OCI-LY7 (cell line): ENCODE data around the gene GNG5.

ENCODE experiments used
- CTCF ChIP-seq: fragments of 200-600 bp; sonication (generic); conservative IDR thresholded peaks from 2 replicates; pipeline ENCODE4 v1.5.1; 2014; ENCODE audit warnings: mild to moderate bottlenecking, antibody characterized with exemption, low read length, moderate library complexity, mixed read lengths
- EZH2phosphoT487 ChIP-seq: fragments of 200-600 bp; sonication (generic); IDR thresholded peaks from 2 replicates; pipeline ENCODE4 v1.6.1; 2018; ENCODE audit warnings: low read depth, borderline replicate concordance, mild to moderate bottlenecking, mixed run types, antibody characterized with exemption, low read length, moderate library complexity, mixed read lengths

DNA sequence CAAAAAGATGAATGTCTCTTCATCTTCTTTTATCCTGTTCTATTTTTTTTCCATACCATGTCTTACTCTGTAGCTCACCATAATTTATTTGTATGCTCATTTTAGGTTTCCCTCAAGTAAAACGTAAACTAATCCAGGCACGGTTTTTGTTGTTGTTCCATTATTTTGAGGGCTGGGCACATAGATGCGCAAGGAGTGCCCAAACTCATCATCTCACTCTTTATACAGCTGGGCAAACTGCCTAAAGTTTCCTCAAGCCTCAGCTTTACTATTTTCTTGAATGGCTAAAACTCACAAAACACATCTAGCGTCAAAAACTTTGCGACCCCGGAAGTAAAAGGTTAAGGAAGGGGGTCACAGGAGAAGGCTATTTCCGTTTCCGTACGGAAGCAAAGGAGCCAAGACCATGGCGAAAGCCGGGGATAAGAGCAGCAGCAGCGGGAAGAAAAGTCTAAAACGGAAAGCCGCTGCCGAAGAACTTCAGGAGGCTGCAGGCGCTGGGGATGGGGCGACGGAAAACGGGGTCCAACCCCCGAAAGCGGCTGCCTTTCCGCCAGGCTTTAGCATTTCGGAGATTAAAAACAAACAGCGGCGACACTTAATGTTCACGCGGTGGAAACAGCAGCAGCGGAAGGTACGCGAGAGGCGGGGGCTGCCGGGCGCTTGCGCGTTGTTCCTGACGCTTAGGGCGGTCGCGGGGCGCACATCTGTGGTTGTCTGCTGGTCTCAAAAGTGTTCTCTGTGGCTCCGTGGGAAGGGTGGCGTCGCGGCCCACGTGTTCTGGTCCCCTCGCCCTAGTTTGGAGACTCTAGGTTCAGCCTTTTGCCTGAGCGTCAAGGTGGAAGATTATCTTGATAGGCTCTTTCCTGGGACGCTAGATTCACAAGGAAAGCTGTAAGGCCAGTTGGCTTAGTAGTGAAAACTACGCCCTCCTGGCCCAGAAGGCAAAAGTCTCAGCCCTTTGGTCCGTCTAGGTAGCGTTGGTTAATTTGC lies 27.2 kb downstream of the GNG5 start, which contains the start of gene RPF1:
- TF ChIP-seq CTCF (peak; percentile 23; the same call in 1 of the 2 replicates), EZH2phosphoT487 (no peak)
